Measurements from ENCODE around the gene CLSTN1.

DNA sequence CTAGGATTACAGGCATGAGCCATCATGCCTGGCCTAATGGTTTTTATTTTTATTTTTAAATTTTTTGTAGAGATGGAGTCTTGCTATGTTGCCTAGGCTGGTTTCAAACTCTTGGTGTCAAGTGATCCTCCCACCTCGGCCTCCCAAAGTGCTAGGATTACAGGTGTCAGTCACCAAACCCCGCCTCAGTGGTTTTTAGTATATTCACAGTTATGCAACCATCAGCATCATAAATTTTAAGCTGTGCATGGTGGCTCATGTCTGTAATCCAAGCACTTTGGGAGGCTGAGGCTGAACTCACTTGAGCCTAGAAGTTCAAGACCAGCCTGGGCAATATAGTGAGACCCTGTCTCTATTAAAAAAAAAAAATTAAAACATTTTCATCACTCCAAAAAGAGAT, 143.7 kb downstream of the CLSTN1 start:
- TF ChIP-seq, protein P1, sequence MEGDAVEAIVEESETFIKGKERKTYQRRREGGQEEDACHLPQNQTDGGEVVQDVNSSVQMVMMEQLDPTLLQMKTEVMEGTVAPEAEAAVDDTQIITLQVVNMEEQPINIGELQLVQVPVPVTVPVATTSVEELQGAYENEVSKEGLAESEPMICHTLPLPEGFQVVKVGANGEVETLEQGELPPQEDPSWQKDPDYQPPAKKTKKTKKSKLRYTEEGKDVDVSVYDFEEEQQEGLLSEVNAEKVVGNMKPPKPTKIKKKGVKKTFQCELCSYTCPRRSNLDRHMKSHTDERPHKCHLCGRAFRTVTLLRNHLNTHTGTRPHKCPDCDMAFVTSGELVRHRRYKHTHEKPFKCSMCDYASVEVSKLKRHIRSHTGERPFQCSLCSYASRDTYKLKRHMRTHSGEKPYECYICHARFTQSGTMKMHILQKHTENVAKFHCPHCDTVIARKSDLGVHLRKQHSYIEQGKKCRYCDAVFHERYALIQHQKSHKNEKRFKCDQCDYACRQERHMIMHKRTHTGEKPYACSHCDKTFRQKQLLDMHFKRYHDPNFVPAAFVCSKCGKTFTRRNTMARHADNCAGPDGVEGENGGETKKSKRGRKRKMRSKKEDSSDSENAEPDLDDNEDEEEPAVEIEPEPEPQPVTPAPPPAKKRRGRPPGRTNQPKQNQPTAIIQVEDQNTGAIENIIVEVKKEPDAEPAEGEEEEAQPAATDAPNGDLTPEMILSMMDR (IDR thresholded peaks at IDR 0.05; ENCODE audit: insufficient read depth, low read depth, low read length), result no peak
- no peak for TF ChIP-seq EZH2 (IDR thresholded peaks at IDR 0.05; ENCODE audit: insufficient read depth, low read length)

Measured in astrocyte (in vitro differentiated cells and primary cell).